HepG2 (cell line): ENCODE measurements around the gene MORN3. TPM values are rescaled to one million over a fixed set of nuclear protein-coding genes. Genes with fewer than 3 reads are reported as not detected.

Source experiments
- DMAP1 ChIP-seq: IDR thresholded peaks from 2 replicates; pipeline ENCODE4 v1.6.1; 2016
- FOXK1 ChIP-seq: sonication (generic); formaldehyde crosslinking; IDR thresholded peaks from 2 replicates; pipeline ENCODE4 v1.4.0; 2020; ENCODE audit warnings: low read depth, missing genetic modification reagents, borderline replicate concordance
- NRL ChIP-seq: sonication (generic); formaldehyde crosslinking; IDR thresholded peaks from 2 replicates; pipeline ENCODE4 v1.5.0; 2020; ENCODE audit warnings: missing genetic modification reagents, mild to moderate bottlenecking, moderate library complexity, borderline replicate concordance
- PHB2 ChIP-seq: fragments of 450-650 bp; IDR thresholded peaks from 2 replicates; pipeline ENCODE4 v1.6.1; 2018; ENCODE audit not compliant: partially characterized antibody
- POLR2A ChIP-seq, 2 experiments: IDR thresholded peaks; 2 replicates each; pipeline ENCODE4 v1.6.1; 2011; ENCODE audit warnings: low read depth in 2 of 2, low read length in 2 of 2, mild to moderate bottlenecking in 1 of 2, moderate library complexity in 1 of 2; ENCODE audit not compliant: insufficient read depth in 1 of 2
- SAP130 ChIP-seq: IDR thresholded peaks from 2 replicates; pipeline ENCODE4 v1.6.1; 2016; ENCODE audit warnings: low read depth
- THYN1 ChIP-seq: sonication (generic); formaldehyde crosslinking; IDR thresholded peaks from 2 replicates; pipeline ENCODE4 v1.8.1; 2023; ENCODE audit warnings: low read depth, mild to moderate bottlenecking, moderate library complexity, missing genetic modification reagents, borderline replicate concordance
- U2AF2 ChIP-seq: fragments of 200-400 bp; formaldehyde crosslinking; IDR thresholded peaks from 2 replicates; pipeline ENCODE4 v1.6.1; 2017; ENCODE audit warnings: low read depth, mild to moderate bottlenecking, low read length
- ZBTB10 ChIP-seq: sonication (generic); formaldehyde crosslinking; IDR thresholded peaks from 2 replicates; pipeline ENCODE4 v1.4.0; 2020; ENCODE audit warnings: missing genetic modification reagents, borderline replicate concordance
- ZNF382 ChIP-seq: sonication (generic); formaldehyde crosslinking; IDR thresholded peaks from 2 replicates; pipeline ENCODE4 v1.5.0; 2020; ENCODE audit warnings: missing genetic modification reagents, mild to moderate bottlenecking, borderline replicate concordance
- ZNF484 ChIP-seq: sonication (generic); formaldehyde crosslinking; IDR thresholded peaks from 2 replicates; pipeline ENCODE4 v1.5.1; 2020; ENCODE audit warnings: mild to moderate bottlenecking, low read depth, missing genetic modification reagents, borderline replicate concordance
- ZNF577 ChIP-seq: sonication (generic); formaldehyde crosslinking; IDR thresholded peaks from 2 replicates; pipeline ENCODE4 v1.4.0; 2020; ENCODE audit warnings: mild to moderate bottlenecking, low read depth, missing genetic modification reagents, borderline replicate concordance
- ZNF709 ChIP-seq: sonication (generic); formaldehyde crosslinking; IDR thresholded peaks from 2 replicates; pipeline ENCODE4 v1.5.0; 2020; ENCODE audit warnings: mild to moderate bottlenecking, missing genetic modification reagents
- ZSCAN31 ChIP-seq: sonication (generic); formaldehyde crosslinking; IDR thresholded peaks from 2 replicates; pipeline ENCODE4 v1.5.0; 2020; ENCODE audit warnings: low read depth, mild to moderate bottlenecking, missing genetic modification reagents
- polyA plus RNA-seq, 8 experiments: library from polyadenylated mRNA; depleted of rRNA in 3 of 8; stranded (reverse) in 7 of 8; unstranded in 1 of 8; fragments of >200 nt; fragmentation: Illumina TruSeq in 4 of 8; extraction: Trizol in 4 of 8; gene quantifications; 2 replicates each; pipeline versions ENCODE4 v1.2.1 to v1.2.3, GENCODE V29; 2011 to 2016; ENCODE audit warnings: low read depth in 4 of 8, missing spikeins in 1 of 8, mixed read lengths in 1 of 8; ENCODE audit not compliant: insufficient read depth in 1 of 8
- total RNA-seq, 5 experiments: library from RNA; depleted of rRNA; stranded (reverse); fragments of >200 nt; fragmentation: Illumina TruSeq; extraction: Trizol; gene quantifications; 2 replicates each; pipeline ENCODE4 v1.2.3, GENCODE V29; 2016; ENCODE audit warnings: low read depth in 1 of 5
- TF ChIP-seq, protein P1 (sequence below): sonication (generic); formaldehyde crosslinking; IDR thresholded peaks from 2 replicates; pipeline ENCODE4 v1.4.0; 2020; ENCODE audit warnings: low read depth, mild to moderate bottlenecking, missing genetic modification reagents
- TF ChIP-seq, protein P2 (sequence below): sonication (generic); formaldehyde crosslinking; IDR thresholded peaks from 2 replicates; pipeline ENCODE4 v1.5.1; 2020; ENCODE audit warnings: mild to moderate bottlenecking, moderate library complexity, missing genetic modification reagents
- TF ChIP-seq, protein P3 (sequence below): sonication (generic); formaldehyde crosslinking; IDR thresholded peaks from 2 replicates; pipeline ENCODE4 v1.4.0; 2020; ENCODE audit warnings: mild to moderate bottlenecking, missing genetic modification reagents
- TF ChIP-seq, protein P4 (sequence below): sonication (generic); formaldehyde crosslinking; conservative IDR thresholded peaks from 2 replicates; pipeline ENCODE4 v1.8.1; 2023; ENCODE audit warnings: missing genetic modification reagents
- TF ChIP-seq, protein P5 (sequence below): sonication (generic); formaldehyde crosslinking; conservative IDR thresholded peaks from 2 replicates; pipeline ENCODE4 v1.4.0; 2020; ENCODE audit warnings: missing genetic modification reagents

Gene MORN3
- total and polyA plus RNA-seq, 2 of the 13 experiments (the other 11 are each of a cell fraction or from before 2014, with no cell fraction given): 1.1 to 2.0 TPM

- TF ChIP-seq, protein P1, sequence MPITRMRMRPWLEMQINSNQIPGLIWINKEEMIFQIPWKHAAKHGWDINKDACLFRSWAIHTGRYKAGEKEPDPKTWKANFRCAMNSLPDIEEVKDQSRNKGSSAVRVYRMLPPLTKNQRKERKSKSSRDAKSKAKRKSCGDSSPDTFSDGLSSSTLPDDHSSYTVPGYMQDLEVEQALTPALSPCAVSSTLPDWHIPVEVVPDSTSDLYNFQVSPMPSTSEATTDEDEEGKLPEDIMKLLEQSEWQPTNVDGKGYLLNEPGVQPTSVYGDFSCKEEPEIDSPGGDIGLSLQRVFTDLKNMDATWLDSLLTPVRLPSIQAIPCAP: no peak
- 0 out of 4 replicates have a peak, but pooled peaks of 1 of the 2 experiments have one; percentile 4 for TF ChIP-seq POLR2A (IDR thresholded peaks at IDR 0.05; ENCODE audit: insufficient read depth in 1 of 2, low read depth in 2 of 2, low read length in 2 of 2)
- TF ChIP-seq FOXK1 (CRISPR knock-in tag): no peak
- TF ChIP-seq, protein P2, sequence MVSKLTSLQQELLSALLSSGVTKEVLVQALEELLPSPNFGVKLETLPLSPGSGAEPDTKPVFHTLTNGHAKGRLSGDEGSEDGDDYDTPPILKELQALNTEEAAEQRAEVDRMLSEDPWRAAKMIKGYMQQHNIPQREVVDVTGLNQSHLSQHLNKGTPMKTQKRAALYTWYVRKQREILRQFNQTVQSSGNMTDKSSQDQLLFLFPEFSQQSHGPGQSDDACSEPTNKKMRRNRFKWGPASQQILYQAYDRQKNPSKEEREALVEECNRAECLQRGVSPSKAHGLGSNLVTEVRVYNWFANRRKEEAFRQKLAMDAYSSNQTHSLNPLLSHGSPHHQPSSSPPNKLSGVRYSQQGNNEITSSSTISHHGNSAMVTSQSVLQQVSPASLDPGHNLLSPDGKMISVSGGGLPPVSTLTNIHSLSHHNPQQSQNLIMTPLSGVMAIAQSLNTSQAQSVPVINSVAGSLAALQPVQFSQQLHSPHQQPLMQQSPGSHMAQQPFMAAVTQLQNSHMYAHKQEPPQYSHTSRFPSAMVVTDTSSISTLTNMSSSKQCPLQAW (CRISPR knock-in tag): no peak
- TF ChIP-seq THYN1: no peak
- no peak for TF ChIP-seq ZNF577 (CRISPR knock-in tag)
- TF ChIP-seq, protein P3, sequence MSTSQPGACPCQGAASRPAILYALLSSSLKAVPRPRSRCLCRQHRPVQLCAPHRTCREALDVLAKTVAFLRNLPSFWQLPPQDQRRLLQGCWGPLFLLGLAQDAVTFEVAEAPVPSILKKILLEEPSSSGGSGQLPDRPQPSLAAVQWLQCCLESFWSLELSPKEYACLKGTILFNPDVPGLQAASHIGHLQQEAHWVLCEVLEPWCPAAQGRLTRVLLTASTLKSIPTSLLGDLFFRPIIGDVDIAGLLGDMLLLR (CRISPR knock-in tag): no peak
- no peak for TF ChIP-seq PHB2
- TF ChIP-seq, protein P4, sequence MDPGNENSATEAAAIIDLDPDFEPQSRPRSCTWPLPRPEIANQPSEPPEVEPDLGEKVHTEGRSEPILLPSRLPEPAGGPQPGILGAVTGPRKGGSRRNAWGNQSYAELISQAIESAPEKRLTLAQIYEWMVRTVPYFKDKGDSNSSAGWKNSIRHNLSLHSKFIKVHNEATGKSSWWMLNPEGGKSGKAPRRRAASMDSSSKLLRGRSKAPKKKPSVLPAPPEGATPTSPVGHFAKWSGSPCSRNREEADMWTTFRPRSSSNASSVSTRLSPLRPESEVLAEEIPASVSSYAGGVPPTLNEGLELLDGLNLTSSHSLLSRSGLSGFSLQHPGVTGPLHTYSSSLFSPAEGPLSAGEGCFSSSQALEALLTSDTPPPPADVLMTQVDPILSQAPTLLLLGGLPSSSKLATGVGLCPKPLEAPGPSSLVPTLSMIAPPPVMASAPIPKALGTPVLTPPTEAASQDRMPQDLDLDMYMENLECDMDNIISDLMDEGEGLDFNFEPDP (CRISPR knock-in tag): 0 out of 2 replicates have a peak, but pooled peaks have one; percentile 83
- no peak for TF ChIP-seq U2AF2
- TF ChIP-seq ZNF484 (CRISPR knock-in tag): no peak
- TF ChIP-seq SAP130 (CRISPR knock-in tag): peak; percentile 67
- no peak for TF ChIP-seq ZNF382
- no peak for TF ChIP-seq ZSCAN31
- no peak; the same call in 1 of the 2 replicates for TF ChIP-seq NRL (CRISPR knock-in tag)
- TF ChIP-seq ZBTB10 (CRISPR knock-in tag): peak; percentile 34; the same call in 1 of the 2 replicates
- no peak for TF ChIP-seq DMAP1
- TF ChIP-seq, protein P5, sequence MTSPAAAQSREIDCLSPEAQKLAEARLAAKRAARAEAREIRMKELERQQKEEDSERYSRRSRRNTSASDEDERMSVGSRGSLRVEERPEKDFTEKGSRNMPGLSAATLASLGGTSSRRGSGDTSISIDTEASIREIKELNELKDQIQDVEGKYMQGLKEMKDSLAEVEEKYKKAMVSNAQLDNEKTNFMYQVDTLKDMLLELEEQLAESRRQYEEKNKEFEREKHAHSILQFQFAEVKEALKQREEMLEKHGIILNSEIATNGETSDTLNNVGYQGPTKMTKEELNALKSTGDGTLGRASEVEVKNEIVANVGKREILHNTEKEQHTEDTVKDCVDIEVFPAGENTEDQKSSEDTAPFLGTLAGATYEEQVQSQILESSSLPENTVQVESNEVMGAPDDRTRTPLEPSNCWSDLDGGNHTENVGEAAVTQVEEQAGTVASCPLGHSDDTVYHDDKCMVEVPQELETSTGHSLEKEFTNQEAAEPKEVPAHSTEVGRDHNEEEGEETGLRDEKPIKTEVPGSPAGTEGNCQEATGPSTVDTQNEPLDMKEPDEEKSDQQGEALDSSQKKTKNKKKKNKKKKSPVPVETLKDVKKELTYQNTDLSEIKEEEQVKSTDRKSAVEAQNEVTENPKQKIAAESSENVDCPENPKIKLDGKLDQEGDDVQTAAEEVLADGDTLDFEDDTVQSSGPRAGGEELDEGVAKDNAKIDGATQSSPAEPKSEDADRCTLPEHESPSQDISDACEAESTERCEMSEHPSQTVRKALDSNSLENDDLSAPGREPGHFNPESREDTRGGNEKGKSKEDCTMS: no peak
- no peak for TF ChIP-seq ZNF709 (CRISPR knock-in tag)
These were observed 42.4 kb downstream of the MORN3 start (continued) for GRCh38 chr12:121626853-121627640.
